CD4-positive, alpha-beta T cell treated with Interleukin-4 for 4 hours (primary cell): ENCODE data around the gene KIT.
"Not testable (repeated sequence)": the region's sequence is repeated elsewhere in the genome, so short reads cannot be mapped to it uniquely, and the experiment has no call there.

ENCODE experiments used
- DNase-seq: peaks from one replicate; pipeline ENCODE4 v3.0.0-alpha.2; 2020

The KIT gene

DNA sequence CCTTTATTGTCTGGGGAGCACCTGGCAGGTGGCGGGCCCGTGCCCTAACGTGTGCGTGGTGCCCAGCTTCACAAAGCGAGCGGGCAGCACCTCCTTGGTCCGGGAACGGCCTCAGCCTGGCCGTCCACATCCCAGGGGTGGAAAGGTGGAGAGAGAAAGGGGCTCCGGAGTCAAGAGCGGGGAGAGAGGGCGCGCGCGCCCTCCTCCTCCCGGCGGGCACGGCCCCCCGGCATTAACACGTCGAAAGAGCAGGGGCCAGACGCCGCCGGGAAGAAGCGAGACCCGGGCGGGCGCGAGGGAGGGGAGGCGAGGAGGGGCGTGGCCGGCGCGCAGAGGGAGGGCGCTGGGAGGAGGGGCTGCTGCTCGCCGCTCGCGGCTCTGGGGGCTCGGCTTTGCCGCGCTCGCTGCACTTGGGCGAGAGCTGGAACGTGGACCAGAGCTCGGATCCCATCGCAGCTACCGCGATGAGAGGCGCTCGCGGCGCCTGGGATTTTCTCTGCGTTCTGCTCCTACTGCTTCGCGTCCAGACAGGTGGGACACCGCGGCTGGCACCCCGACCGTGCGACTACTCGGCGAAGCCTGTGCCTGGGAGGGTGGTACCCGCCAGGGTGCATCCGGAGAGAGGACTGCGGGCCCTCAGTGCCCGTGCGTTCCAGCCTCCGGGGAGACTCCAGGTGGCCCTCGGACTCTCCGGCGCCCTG is at the start of gene KIT:
KIT (plus strand) TSS at position 407 of the 701 bp plus-strand sequence; CDS start at position 465, 58 bp downstream.
- DNase-seq = no peak

DNA sequence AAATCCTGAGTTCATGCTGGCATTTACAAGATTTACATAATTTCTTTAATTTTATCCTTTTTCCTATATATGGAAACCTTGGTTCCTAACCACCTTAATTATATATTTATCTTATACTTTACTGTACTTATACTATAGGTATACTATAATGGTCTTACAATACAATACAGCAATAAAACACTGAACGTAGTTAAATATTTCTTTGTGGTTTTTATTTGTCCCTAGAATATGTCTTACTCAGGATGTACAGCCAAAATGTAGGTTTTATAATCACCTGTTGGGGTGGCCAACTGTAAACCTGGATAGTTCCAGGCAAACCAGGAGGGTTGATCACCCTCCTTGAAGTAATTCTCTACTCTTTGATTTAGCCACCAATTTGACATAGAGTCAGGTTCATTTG is 48.4 kb upstream of the KIT start:
- no peak for DNase-seq

DNA sequence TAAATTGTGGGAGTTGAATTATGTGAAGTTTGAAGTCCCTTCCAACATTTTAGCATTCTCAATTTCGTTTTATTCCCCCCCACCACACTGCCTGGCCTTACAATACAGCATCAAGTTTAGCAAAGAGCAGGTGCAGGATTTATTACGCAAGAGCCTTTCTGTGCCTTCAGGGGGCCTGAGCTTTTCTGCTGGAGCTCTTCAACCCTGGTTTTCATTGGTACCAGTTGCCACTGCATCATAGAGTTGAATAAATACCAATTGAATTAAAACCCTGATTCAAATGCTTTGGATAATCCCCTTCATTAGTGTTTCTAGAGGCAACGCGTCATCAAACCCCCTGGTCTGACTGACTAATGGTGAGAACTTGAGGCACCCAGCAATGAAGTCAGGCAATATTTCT is 43.6 kb upstream of the KIT start:
- DNase-seq = no peak

DNA sequence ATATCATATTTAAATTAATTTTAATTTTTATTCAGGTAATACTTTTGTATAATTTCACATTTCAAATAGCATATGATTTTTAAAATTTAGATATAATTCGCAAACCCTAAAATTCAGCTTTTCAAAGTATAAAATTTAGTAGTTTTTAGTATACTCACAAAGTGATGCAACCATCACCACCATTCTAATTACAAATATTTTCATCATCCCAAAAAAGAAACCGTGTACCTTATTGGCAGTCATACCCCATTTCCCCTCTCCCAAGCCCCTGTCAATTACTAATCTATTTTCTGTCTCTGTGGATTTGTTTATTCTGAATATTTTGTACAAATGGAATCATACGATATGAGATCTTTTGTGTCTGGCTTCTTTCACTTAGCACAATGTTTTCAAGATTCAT is 37.0 kb upstream of the KIT start:
- DNase-seq = no peak

DNA sequence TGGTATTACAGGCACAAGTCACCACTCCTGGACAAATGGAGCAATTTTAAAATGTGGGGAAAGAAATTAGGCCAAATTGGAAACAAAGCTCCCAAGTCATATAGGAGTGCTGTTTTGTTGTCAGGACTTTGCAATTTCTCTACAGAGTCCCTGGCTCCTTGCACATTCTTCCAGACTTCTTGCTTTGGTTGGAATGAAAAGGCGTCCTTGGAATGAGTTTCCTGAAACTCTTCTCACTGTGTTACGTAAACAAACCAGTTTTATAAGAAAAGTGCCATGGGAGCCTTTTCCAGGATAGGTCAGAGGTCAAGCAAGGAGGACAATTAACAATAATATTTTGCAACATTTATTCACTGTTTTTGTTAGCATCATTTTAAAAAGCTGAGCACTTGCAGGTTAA is 32.4 kb upstream of the KIT start:
- no peak for DNase-seq

DNA sequence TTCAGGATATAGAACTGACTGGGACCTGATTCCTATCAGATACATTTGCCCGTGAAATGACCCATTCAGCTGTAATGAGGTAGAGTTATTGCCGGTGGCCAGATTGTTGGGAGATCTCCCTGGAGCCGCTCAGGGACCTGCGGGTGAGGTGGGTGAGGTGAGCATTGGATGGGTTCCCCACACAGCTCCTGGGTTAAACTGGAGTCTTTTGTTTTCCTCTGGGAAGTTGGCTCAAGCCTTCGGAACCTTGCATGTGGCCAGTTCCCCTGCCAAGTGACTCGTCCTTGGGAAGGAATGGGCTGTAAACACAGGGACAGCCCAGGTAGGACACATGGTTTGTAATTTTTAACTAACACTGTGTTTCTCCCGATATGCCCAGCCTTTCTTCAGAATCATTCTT is 31.6 kb upstream of the KIT start:
- no peak for DNase-seq

DNA sequence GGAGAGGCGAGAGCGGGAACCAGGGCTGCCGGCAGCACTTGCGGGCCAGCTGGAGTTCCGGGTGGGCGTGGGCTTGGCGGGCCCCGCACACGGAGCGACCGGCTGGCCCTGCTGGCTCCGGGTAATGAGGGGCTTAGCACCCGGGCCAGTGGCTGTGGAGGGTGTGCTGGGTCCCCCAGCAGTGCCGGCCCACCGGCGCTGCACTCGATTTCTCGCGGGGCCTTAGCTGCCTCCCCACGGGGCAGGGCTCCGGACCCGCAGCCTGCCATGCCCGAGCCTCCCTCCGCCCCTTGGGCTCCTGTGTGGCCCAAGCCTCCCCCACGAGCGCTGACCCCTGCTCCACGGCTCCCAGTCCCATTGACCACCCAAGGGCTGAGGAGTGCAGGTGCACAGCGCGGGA is 25.2 kb upstream of the KIT start:
- no peak for DNase-seq

DNA sequence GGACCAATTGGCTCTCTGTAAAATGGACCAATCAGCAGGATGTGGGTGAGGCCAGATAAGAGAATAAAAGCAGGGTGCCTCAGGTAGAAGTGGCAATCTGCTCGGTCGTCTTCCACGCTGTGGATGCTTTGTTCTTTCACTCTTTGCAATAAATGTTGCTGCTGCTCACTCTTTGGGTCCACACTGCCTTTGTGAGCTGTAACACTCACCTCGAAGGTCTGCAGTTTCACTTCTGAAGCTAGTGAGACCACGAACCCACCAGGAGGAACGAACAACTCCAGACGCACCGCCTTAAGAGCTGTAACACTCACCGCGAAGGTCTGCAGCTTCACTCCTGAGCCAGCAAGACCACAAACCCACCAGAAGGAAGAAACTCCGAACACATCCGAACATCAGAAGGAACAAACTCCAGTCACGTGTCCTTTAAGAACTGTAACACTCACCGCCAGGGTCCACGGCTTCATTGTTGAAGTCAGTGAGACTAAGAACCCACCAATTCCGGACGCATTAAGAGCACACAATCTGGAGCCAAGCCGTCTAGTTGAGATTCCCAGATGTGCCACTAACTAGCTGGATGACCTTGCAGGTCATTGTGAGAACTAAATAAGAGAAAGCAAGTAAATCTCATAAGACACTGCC is 24.5 kb upstream of the KIT start:
- not testable (repeated sequence) for DNase-seq

DNA sequence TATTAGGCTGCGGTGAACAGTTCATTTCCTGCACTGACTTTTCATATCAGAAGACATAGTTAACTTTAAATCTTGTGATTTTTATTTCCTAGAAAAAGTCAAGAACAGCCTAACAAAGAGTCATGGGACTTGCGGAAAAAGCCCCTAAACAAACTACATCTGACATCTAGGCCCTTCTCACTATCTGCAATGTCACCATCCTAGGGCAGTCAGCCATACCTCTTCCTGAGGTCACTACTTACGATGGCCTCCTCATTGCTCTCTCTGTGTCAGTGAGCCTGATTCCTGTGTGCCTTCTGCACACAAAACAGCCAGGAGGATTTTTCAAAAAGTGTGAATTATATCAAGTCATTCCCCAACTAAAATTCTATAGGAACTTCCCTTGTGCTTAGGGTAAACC is 22.4 kb upstream of the KIT start:
- DNase-seq = no peak

DNA sequence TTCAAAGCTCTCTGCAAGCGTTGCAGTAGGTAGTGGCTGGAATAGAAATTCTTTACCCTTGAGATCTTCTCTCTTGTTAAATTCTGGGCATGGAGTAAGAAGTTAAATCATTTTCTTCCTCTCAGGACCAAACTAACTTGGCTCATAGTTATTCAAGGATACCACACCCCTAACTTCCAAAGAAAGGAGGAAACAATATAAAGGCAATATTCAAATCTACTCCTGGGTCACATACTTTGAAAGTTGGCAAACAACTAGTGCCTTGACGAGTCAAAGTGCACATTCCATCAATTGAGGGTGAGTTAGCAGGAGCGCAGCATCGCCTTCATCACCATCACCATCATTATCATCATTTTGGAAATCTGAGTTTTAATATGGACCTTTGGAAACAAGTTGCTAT is 20.4 kb upstream of the KIT start:
- no peak for DNase-seq

DNA sequence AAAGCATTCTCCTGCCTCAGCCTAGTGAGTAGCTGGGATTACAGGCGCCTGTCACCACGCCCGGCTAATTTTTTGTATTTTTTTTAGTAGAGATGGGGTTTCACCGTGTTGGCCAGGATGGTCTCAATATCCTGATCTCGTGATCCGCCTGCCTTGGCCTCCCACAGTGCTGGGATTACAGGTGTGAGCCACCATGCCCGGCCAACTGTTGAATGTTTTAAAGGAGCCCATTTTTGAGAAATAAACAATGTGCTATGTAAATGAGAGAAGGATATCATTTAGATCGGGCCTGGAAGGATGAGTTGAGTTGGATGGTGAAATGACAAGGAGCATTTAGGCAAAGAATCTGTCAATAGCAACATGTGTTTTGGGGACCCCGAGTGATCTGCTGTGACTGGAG is 16.7 kb upstream of the KIT start:
- not testable (repeated sequence) for DNase-seq

DNA sequence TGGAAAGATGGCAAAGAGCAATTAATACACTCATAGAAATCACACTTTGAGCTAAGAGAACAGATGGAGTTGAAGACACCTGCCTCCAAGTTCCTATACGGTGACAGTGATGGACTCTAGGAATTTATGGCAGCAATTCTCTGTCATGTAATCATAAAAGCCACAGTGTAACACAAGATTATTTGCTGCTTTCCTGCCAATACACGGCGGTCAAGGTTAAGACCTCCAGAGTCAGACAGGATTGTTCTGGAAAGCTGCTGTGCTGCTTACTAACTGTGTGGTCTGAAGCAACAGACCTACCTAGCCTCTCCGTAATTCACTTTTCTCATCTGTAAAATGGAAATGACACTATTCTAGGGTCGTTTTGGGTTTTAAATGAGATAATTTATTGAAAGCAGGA is 14.6 kb upstream of the KIT start:
- DNase-seq = no peak

DNA sequence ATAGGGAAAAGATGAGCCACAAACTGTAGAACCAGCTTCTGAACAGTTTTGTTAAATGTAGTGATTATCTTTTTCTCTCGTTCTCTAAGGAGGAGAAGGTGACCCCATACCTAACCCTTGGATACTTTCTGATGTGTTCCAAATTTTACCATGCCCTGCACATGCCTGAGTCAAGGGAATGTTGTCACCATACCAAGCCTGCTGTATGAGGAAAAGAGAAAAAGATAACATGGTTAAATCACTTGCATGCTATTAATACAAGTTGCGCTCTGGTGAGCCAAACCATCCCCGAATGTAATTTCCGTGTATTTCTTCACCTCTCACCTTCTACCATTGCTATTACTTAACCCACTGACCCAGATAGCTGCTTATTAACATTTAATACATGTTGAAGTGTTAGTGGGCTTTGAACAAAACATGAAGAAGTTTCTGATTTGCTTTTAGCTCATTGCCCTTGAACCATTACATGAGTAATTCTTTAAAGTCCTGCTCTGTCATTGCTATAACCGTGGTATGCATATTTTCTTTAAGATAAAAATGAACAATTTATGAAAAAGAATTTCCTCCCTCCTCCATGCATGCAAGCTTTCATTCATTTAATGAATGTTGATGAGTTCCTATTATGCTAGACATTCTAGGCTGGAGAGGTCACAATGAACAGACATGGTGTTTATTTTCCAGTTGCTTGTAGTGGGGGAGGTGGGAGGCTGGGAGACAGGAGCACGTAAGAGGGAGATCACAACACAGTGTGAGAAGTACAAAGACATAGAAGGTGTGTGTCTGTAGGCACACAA is 13.6 kb upstream of the KIT start:
- no peak for DNase-seq

DNA sequence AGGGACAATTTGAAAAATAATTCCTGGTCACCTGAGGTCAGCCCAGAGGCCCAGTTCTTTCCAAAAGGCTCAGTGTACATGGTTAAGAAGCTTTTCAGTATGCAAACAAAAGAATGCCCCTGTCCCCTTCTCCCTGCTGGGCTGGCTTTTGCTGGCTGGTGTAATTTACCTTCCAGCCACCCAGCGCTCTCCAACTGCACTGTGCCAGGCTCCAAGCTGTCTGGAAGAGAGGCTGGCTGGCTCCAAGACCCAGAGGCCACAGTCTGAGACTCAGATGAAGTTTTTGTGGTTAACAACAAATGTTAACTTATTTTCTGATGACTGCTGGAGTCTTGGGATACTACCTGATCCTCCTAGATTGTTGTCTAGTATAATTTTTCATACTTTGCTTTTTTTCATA is 11.9 kb upstream of the KIT start:
- no peak for DNase-seq

DNA sequence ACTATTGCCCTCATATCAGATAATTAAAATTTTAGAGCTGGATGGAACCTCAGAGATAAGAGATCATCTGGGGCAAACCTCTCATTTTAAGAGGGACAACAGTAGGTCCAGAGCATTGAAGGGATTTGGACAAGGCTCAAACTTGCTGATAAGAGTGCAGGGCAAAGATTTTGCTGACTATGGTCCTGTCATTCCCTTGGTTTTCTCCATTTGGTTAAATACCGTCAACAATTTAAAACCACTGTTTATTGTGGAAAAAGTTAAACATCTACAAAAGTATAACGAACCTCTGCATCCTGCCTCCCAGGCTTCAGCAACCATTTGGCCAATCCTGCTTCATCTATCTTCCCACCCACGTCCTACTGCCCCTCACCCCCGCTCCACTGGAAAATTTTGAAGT is 10.7 kb upstream of the KIT start:
- no peak for DNase-seq

DNA sequence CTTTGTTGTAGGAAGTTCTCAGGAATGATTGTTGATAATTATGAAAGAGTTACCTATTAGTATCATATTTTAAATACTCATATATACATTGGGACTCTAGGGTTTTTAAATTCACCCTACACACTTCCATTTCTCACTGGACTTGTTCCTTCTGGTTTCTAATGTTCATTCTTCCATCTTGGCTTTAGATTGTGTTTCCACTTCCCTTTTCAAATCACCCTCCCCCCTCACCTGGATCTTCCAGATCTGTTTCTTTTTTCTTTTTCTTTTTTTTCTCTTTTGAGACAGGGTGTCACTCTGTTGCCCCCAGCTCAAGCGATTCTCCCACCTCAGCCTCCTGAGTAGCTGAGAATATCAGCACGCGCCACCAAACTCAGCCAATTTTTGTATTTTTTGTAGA is 6.7 kb upstream of the KIT start:
- no peak for DNase-seq

DNA sequence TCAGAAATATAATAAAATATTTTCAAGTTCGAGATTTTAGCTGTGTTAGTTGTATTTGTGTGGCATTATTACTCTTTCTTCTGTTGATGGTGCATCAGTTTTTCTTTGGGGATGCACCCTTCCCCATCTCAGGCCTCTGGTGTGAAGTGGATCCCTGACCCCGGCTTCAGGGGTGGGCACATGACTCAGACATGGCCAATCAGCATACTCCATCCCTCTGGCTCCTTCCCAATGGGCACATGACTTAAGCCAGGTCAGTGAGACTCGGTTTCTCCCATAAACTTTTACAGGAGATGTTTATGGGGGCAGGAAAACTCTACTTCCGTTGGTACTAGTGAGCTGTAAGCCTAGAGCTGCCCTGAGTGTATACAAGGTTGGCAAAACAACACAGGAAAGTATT is 3.0 kb upstream of the KIT start:
- no peak for DNase-seq

DNA sequence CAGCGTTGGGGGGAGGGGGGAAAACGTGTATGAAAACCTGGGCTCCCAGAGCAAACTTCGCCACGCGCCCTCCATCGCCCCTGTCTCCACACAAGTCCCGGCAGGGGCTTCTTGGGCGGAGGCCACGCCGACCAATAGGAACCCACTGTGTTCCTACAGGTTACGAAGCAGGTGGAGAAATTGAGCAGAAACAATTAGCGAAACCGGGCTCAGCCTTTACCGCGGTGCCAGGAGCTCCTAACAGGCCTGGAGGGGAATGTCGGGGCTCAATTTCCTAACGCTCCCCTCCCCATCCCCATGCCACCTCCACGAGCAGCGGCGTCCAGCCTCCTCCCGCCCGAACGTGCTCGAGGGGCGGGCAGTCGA is 589 bp upstream of the KIT start:
- DNase-seq = no peak

DNA sequence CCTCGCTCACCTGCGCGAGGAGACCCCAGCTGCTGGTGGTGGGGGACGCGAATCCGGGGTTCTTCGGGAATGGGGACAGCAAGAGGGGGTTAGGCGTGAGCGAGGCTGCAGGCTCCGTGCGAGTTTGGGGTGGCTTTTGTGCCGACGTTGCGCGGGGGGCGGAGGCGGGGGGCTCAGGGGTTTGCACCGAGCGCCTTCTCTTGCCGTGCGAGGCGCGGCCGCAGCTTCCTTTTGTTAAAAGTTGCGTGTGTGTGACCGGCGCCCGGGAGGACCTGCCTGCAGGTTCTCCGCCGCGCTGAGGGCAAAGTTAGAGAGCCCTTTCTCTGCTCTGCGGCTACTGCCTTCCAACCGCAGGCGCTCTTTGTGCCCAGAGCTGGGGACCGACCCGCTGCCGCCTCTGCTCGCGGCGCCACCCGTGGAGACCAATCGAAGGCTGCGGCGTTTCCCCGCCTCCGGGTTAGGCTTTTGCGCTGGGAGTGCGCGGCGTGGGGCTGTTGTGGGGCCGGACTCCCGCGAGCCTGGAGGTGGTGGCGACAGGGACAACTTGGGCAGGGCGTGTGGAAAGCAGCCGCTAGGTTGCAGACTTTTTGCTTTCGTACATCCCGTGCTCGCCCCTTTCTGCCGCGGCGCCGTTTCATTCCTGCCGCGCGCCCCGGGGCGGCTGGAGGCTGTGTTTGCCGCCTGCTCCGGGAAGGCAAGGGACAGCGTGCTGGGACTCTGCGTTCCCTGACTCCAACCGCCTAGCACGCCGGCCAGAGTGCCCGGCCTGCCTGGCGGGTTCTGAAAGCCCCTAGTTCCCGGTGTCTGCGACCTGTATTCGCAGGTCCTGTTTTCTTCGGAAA is 716 bp downstream of the KIT start:
- no peak for DNase-seq

DNA sequence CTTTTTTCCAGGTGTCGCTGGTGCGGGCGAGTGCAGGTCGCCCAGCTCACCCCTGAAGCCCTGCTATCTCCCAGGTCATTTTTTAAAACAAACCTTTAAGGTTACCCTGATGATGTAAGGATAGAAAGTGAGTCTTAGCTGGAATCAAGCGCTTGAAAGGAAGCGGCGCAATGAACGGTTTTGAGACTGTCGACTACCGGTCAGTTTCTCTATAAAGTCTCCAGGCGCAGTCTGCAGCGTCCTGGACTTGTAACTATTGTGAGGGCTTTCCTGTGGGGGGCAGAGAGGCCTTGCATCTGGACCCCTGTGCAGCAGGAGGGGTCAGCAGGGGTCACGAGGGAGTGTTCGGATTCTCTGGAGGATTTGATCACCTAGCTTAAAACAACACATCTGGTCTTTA is 1.6 kb downstream of the KIT start:
- no peak for DNase-seq

DNA sequence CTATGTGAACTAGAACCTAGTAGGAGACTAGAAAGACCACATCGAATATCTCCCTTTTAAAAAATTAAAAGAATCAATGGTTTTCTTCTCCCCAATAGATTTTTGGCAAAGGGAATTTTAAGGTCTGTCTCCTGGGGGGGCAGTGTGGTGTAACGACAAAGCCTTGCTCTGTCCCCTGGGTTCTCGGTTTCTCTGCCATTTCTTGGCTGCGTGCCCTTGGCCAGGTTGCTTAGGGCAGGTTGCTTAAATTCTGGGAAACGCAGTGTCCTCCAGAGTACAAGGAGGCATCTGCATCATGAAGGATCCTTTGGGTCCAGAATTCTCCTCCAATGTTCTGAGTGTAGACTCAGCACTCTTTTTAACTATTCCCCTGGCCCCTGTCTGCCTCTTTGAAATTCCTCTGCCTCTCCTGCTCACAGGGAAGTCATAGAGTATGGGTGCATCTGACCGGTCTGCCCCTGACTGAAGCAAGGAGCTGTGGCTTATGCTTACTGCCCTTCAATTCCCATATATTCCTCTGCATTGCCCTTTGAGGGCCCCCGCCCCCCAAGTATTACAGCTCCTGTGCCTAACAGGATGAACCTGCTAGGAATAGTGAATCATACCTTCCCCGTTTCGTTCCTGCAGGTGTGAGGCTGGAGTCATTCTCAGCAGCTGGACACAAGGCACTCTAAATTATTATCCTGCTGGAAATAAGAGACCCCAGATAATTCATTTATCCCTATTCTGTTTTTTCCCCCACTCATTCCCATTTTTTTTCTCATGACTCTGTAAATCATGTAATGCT is 2.2 kb downstream of the KIT start:
- DNase-seq = no peak

DNA sequence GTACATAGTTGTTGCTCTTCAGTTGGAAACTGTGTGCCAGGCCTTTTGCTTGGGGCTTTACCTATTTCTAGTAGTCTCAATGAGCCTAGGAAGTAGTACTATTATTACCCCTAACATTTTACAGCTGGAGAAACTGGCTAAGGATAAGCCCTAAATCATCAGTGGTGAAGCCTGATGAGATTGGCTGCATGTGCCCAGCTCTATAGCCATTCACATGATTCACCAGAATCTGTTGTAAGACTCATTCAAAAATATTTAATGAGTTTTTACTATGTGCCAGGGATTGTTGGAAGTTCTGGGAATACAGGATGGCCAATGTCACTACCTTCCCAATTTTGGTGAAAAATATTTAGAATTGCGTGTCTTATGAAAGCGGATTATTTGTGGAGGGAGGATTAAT is 2.8 kb downstream of the KIT start:
- DNase-seq = no peak

DNA sequence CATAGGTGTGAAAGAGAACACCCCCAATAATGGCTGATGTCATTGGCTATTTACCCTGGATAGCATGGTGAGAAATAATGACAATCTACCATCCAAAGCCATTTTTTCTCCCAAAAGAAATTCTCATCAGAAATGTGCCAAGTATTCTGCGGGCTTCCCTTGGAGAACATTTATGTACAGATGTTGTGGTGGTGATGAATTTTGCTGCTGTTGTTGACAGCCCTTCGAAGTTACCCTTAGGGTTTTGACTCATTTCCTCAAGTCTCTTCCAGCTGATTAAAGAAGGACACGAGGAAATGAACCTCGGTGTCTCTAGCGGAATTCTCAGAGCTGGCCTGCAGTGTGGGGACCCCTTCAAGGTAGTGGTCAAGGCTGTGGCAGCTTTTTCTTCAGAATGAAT is 3.4 kb downstream of the KIT start:
- DNase-seq = no peak
